GM23338 (cell line): ENCODE results near the gene SUPT3H. TPM values are rescaled to one million over a fixed set of nuclear protein-coding genes. Genes with fewer than 3 reads are reported as not detected.

ENCODE experiments used
- CREB1 ChIP-seq: fragments of 250-450 bp; sonication (Bioruptor Pico); IDR thresholded peaks from 2 replicates; pipeline ENCODE4 v1.5.0; 2020; ENCODE audit warnings: low read depth, mild to moderate bottlenecking, moderate library complexity
- CTCF ChIP-seq, 2 experiments: fragments of 200-600 bp in 1 of 2; sonication (generic) in 1 of 2; conservative IDR thresholded peaks; 2 replicates each; pipeline versions ENCODE4 v1.5.1 to v1.6.1; 2016 to 2017; ENCODE audit warnings: antibody characterized with exemption in 2 of 2, low read depth in 2 of 2, mild to moderate bottlenecking in 2 of 2, moderate library complexity in 1 of 2
- ETS1 ChIP-seq: IDR thresholded peaks from 2 replicates; pipeline ENCODE4 v1.6.1; 2016; ENCODE audit warnings: antibody characterized with exemption
- EZH2 ChIP-seq: fragments of 200-600 bp; sonication (generic); IDR thresholded peaks from one replicate; pipeline ENCODE4 v1.8.0; 2017; ENCODE audit warnings: antibody characterized with exemption, mild to moderate bottlenecking, low read depth; ENCODE audit not compliant: unreplicated experiment
- ZNF462 ChIP-seq: fragments of 250-450 bp; sonication (Bioruptor Pico); IDR thresholded peaks from 2 replicates; pipeline ENCODE4 v1.5.0; 2020; ENCODE audit warnings: mild to moderate bottlenecking, moderate library complexity
- polyA plus RNA-seq: library from polyadenylated mRNA; unstranded; fragments of >200 nt; fragmentation: Nextera tagmentation; extraction: Ambion mirVana; gene quantifications from 2 replicates; pipeline ENCODE4 v1.2.1, GENCODE V29; 2016
- total RNA-seq: library from RNA; depleted of rRNA; stranded (reverse); fragments of >200 nt; shearing (Covaris generic); gene quantifications from 2 replicates; pipeline ENCODE4 v1.2.3, GENCODE V29; 2014

SUPT3H gene
- total and polyA plus RNA-seq, 2 experiments from 2014 or later: 11.4 to 30.1 TPM

- TF ChIP-seq ZNF462 (CRISPR knock-in tag) (no peak), EZH2 (no peak), CTCF (conservative IDR thresholded peaks at IDR 0.05; ENCODE audit: low read depth in 2 of 2) (no peak), ETS1 (no peak), CREB1 (no peak)
Observed at GRCh38 chr6:45377043-45377553, 636 bp downstream of the SUPT3H start (continued).
